ENCODE measurements around the gene GPR162.

- TF ChIP-seq EP300 (IDR thresholded peaks at IDR 0.05) = no peak
- no peak for TF ChIP-seq CTCF (IDR thresholded peaks at IDR 0.05)
These were observed 8.8 kb downstream of the GPR162 start for GRCh38 chr12:6830286-6830890.

Measured in esophagus muscularis mucosa (tissue), 3 donors.